Measurements from ENCODE around the gene MANSC1. TPM values are rescaled to one million over a fixed set of nuclear protein-coding genes. Genes with fewer than 3 reads are reported as not detected.
A peak's percentile ranks its signal among the peaks of the same experiment; 100 is the strongest.

Gene MANSC1
- total and polyA plus RNA-seq, 12 donors = 3.9 to 25.3 (median 16.3) TPM

GRCh38 chr12:12397184-12397583 is 47.1 kb upstream of the MANSC1 start:
- Histone ChIP-seq H3K27ac (peak overlapping the region in 2 of 5 donors; percentile 26 to 68), H3K4me1 (replicated peaks in 1 of 2) (peaks cover 12 to 20% of the 10 kb centered on the region in 2 donors), H3K27me3 (no peaks in the 10 kb centered on the region), H3K36me3 (replicated peaks in 1 of 2) (no peaks in the 10 kb centered on the region), H3K4me3 (no peak overlapping the region), H3K9me3 (replicated peaks in 1 of 3) (no peaks in the 10 kb centered on the region)
- TF ChIP-seq CTCF (IDR thresholded peaks at IDR 0.05) = no peak
- no peak for TF ChIP-seq POLR2A (IDR thresholded peaks at IDR 0.05)
- intact Hi-C loops (cut with DNase I) = no loop called here
- DNase-seq = no peak
- 95 to 100% (median 96%) methylated on average over 5 of the region's 5 CpGs for WGBS, 4 donors

- intact Hi-C loops (cut with DNase I) = no loop called here
- H3K27me3 ChIP-seq = no peaks in the 10 kb centered on the region
- no peak for TF ChIP-seq CTCF (IDR thresholded peaks at IDR 0.05)
- no peak for TF ChIP-seq POLR2A (IDR thresholded peaks at IDR 0.05)
- no peak overlapping the region for H3K27ac ChIP-seq
- no peaks in the 10 kb centered on the region for H3K36me3 ChIP-seq (replicated peaks in 1 of 2)
- H3K9me3 ChIP-seq (replicated peaks in 1 of 3) = no peaks in the 10 kb centered on the region
- no peak for DNase-seq
- H3K4me3 ChIP-seq = no peak overlapping the region
- WGBS, 4 donors = 89 to 94% (median 90%) methylated on average over 4 of the region's 4 CpGs
- H3K4me1 ChIP-seq (replicated peaks in 1 of 2) = peaks cover 12 to 20% of the 10 kb centered on the region in 2 donors
Observed at GRCh38 chr12:12396694-12397093, 46.7 kb upstream of the MANSC1 start.

GRCh38 chr12:12393171-12393570 is 43.1 kb upstream of the MANSC1 start:
- Histone ChIP-seq H3K36me3 (replicated peaks in 1 of 2) (no peaks in the 10 kb centered on the region), H3K4me3 (no peak overlapping the region), H3K9me3 (replicated peaks in 1 of 3) (no peaks in the 10 kb centered on the region), H3K4me1 (replicated peaks in 1 of 2) (peaks cover 7 to 9% of the 10 kb centered on the region in 2 donors), H3K27ac (no peak overlapping the region), H3K27me3 (no peaks in the 10 kb centered on the region)
- intact Hi-C loops (cut with DNase I) = no loop called here
- no peak for DNase-seq
- WGBS, 4 donors = 88 to 100% (median 93%) methylated on average over 2 of the region's 2 CpGs
- TF ChIP-seq CTCF (IDR thresholded peaks at IDR 0.05) (no peak), POLR2A (IDR thresholded peaks at IDR 0.05) (no peak)

- WGBS, 4 donors = 54 to 77% (median 63%) methylated on average over 2 of the region's 2 CpGs
- intact Hi-C loops (cut with DNase I) = no loop called here
- no peak for DNase-seq
- no peaks in the 10 kb centered on the region for H3K36me3 ChIP-seq (replicated peaks in 1 of 2)
- no peak overlapping the region for H3K4me3 ChIP-seq
- H3K27ac ChIP-seq = no peak overlapping the region
- H3K9me3 ChIP-seq (replicated peaks in 1 of 3) = no peaks in the 10 kb centered on the region
- H3K27me3 ChIP-seq = no peaks in the 10 kb centered on the region
- TF ChIP-seq CTCF (IDR thresholded peaks at IDR 0.05) (no peak), POLR2A (IDR thresholded peaks at IDR 0.05) (no peak)
- peaks cover 6 to 7% of the 10 kb centered on the region in 2 donors for H3K4me1 ChIP-seq (replicated peaks in 1 of 2)
Observed at GRCh38 chr12:12392413-12392812, 42.4 kb upstream of the MANSC1 start.
